Astrocyte (in vitro differentiated cells and primary cell): Measurements from ENCODE around the gene ZNF43. TPM values are rescaled to one million over a fixed set of nuclear protein-coding genes. Genes with fewer than 3 reads are reported as not detected.
"Not testable (repeated sequence)": the region's sequence is repeated elsewhere in the genome, so short reads cannot be mapped to it uniquely, and the experiment has no call there.

Experiments used
- DNase-seq: peaks from one replicate; pipeline ENCODE4 v3.0.0-alpha.2; 2010; ENCODE audit warnings: low read depth
- FAIRE-seq: peaks from 2 replicates; lab custom pipeline; 2011; peaks lifted over from hg19 to GRCh38; lab: Jason Lieb, UNC
- H2AFZ ChIP-seq: 2 replicates; pipeline ENCODE4 v1.6.0; 2012; ENCODE audit warnings: low read depth, low read length, inconsistent platforms
- H3K27ac ChIP-seq: 2 replicates; pipeline ENCODE4 v1.5.1; 2011; ENCODE audit warnings: low read depth, low read length, inconsistent platforms
- H3K27me3 ChIP-seq: 2 replicates; pipeline ENCODE4 v1.6.0; 2011; ENCODE audit warnings: low read length, inconsistent platforms; ENCODE audit not compliant: insufficient read depth
- H3K36me3 ChIP-seq: 2 replicates; pipeline ENCODE4 v1.5.1; 2011; ENCODE audit warnings: low read length, inconsistent platforms; ENCODE audit not compliant: insufficient read depth
- H3K4me1 ChIP-seq: 2 replicates; pipeline ENCODE4 v1.5.1; 2011; ENCODE audit warnings: low read length, inconsistent platforms; ENCODE audit not compliant: insufficient read depth
- H3K4me2 ChIP-seq: 2 replicates; pipeline ENCODE4 v1.6.0; 2012; ENCODE audit warnings: low read length, inconsistent platforms
- H3K4me3 ChIP-seq: 2 replicates; pipeline ENCODE4 v1.5.1; 2011; ENCODE audit warnings: low read depth, mild to moderate bottlenecking, low read length, inconsistent platforms; ENCODE audit not compliant: insufficient read depth
- H3K79me2 ChIP-seq: 2 replicates; pipeline ENCODE4 v1.6.0; 2012; ENCODE audit warnings: mild to moderate bottlenecking, low read length, inconsistent platforms; ENCODE audit not compliant: insufficient read depth
- H3K9ac ChIP-seq: 2 replicates; pipeline ENCODE4 v1.6.0; 2012; ENCODE audit warnings: mild to moderate bottlenecking, low read length, inconsistent platforms
- H3K9me3 ChIP-seq: 2 replicates; pipeline ENCODE4 v1.5.1; 2012; ENCODE audit warnings: low read depth, mild to moderate bottlenecking, low read length, inconsistent platforms; ENCODE audit not compliant: insufficient read depth
- H4K20me1 ChIP-seq: 2 replicates; pipeline ENCODE4 v1.6.0; 2012; ENCODE audit warnings: low read length, inconsistent platforms; ENCODE audit not compliant: insufficient read depth
- H3K27ac Mint-ChIP-seq: one replicate; pipeline ENCODE4 v1.8.0; 2021; ENCODE audit warnings: mild to moderate bottlenecking, mixed read lengths; ENCODE audit not compliant: unreplicated experiment
- H3K27me3 Mint-ChIP-seq: one replicate; pipeline ENCODE4 v1.8.0; 2021; ENCODE audit warnings: low read depth, mixed read lengths; ENCODE audit not compliant: unreplicated experiment
- H3K36me3 Mint-ChIP-seq: one replicate; pipeline ENCODE4 v1.8.0; 2021; ENCODE audit warnings: low read depth, mixed read lengths; ENCODE audit not compliant: unreplicated experiment
- H3K4me1 Mint-ChIP-seq: one replicate; pipeline ENCODE4 v1.8.0; 2021; ENCODE audit warnings: low read depth, mixed read lengths; ENCODE audit not compliant: unreplicated experiment
- H3K4me3 Mint-ChIP-seq: one replicate; pipeline ENCODE4 v1.8.0; 2021; ENCODE audit warnings: mild to moderate bottlenecking, moderate library complexity, mixed read lengths; ENCODE audit not compliant: unreplicated experiment
- H3K9me3 Mint-ChIP-seq: one replicate; pipeline ENCODE4 v1.8.0; 2021; ENCODE audit warnings: mild to moderate bottlenecking, mixed read lengths; ENCODE audit not compliant: unreplicated experiment
- CTCF ChIP-seq: IDR thresholded peaks from 2 replicates; pipeline ENCODE4 v1.5.1; 2011; ENCODE audit warnings: low read depth, mild to moderate bottlenecking, inconsistent platforms, low read length, moderate library complexity; ENCODE audit not compliant: insufficient read depth
- EZH2 ChIP-seq: IDR thresholded peaks from 2 replicates; pipeline ENCODE4 v1.6.1; 2012; ENCODE audit warnings: mild to moderate bottlenecking, low read length, inconsistent platforms; ENCODE audit not compliant: insufficient read depth
- total RNA-seq: library from RNA; stranded (reverse); gene quantifications from 2 replicates; pipeline ENCODE4 v1.2.1, GENCODE V29; 2021

ZNF43 gene
- total RNA-seq, 1 donor from 2014 or later: 15.3 TPM

DNA sequence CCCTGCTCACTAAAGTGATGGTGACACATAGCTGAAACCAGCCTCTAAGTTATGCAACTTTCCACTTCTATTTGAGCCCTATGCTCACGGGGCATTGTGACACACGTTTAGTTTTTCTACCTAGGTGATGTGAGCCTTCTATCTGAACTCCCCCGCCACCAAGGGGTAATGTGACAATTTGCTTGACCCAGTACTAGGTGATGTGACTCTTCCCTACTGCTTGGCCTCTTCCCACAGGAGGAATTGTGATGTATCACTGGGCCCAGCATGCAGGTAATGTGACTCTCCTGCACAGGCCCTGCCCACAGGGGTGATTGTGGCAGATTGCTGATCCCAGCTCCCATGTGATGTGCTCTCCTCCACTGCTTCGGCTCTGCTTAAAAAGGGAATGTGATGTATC lies 42.7 kb upstream of the ZNF43 start:
- no peak overlapping the region for H3K4me3 Mint-ChIP-seq
- Histone ChIP-seq H3K27ac (no peak overlapping the region), H3K79me2 (no peaks in the 10 kb centered on the region), H3K9ac (no peak overlapping the region), H3K4me3 (no peak overlapping the region), H3K4me2 (no peak overlapping the region), H4K20me1 (no peaks in the 10 kb centered on the region), H3K36me3 (no peaks in the 10 kb centered on the region), H3K27me3 (no peaks in the 10 kb centered on the region), H3K9me3 (peaks cover 7% of the 10 kb centered on the region), H2AFZ (no peak overlapping the region), H3K4me1 (no peaks in the 10 kb centered on the region)
- H3K36me3 Mint-ChIP-seq: no peaks in the 10 kb centered on the region
- H3K27ac Mint-ChIP-seq: no peak overlapping the region
- H3K4me1 Mint-ChIP-seq: no peaks in the 10 kb centered on the region
- no peaks in the 10 kb centered on the region for H3K27me3 Mint-ChIP-seq
- FAIRE-seq: no peak
- H3K9me3 Mint-ChIP-seq: peaks cover 3% of the 10 kb centered on the region
- no peak for DNase-seq
- TF ChIP-seq CTCF: no peak
- no peak for TF ChIP-seq EZH2

DNA sequence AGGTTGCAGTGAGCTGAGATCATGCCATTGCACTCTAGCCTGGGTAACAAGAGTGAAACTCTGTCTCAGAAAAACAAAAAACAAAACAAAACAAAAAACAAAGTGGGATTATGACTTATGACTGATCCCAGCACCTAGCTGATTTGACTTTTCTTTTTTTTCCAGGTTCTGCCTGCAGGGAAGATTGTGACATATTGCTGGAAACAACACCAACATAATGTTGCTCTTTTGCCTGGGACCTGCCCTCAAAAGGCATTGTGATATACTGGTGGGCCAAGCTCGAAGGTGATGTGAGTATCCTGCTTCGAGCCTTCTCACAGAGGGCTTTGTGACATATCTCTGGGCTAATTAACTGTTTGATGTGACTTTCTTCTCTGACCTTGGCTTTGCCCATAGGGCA lies 42.0 kb upstream of the ZNF43 start:
- Mint-ChIP-seq H3K36me3 (no peaks in the 10 kb centered on the region), H3K27me3 (no peaks in the 10 kb centered on the region), H3K9me3 (peaks cover 3% of the 10 kb centered on the region), H3K27ac (no peak overlapping the region), H3K4me3 (no peak overlapping the region), H3K4me1 (no peaks in the 10 kb centered on the region)
- H3K9me3 ChIP-seq: peaks cover 7% of the 10 kb centered on the region
- FAIRE-seq (no peak), DNase-seq (no peak)
- no peak overlapping the region for H3K9ac ChIP-seq
- no peaks in the 10 kb centered on the region for H3K79me2 ChIP-seq
- no peaks in the 10 kb centered on the region for H3K4me1 ChIP-seq
- H3K27ac ChIP-seq: no peak overlapping the region
- TF ChIP-seq CTCF (no peak), EZH2 (no peak)
- H3K4me2 ChIP-seq: no peak overlapping the region
- H2AFZ ChIP-seq: no peak overlapping the region
- no peak overlapping the region for H3K4me3 ChIP-seq
- H3K27me3 ChIP-seq: no peaks in the 10 kb centered on the region
- no peaks in the 10 kb centered on the region for H4K20me1 ChIP-seq
- no peaks in the 10 kb centered on the region for H3K36me3 ChIP-seq

DNA sequence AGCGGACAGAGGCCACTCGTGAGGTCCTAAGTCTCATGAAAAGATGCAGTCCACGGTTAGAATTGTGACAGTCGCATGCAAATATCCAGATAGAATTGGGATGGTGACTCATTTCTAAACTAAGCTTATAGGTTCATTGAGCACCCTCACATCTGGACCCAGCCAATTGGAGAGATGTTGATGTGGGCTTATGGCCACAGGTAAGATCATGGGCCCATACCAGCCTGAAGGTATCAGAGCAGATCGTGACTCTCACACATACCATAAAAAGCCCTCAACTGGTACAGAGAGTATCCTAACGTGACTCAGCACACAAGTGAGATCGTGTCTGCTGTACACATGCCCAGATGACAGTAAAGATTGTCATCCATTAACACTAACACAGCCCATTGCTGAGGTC lies 40.6 kb upstream of the ZNF43 start:
- H3K27ac ChIP-seq, H3K27me3 ChIP-seq, H3K9me3 Mint-ChIP-seq, H3K4me3 Mint-ChIP-seq, H3K27me3 Mint-ChIP-seq, H3K4me1 Mint-ChIP-seq, H3K79me2 ChIP-seq, H3K36me3 ChIP-seq, H3K4me2 ChIP-seq, H3K9me3 ChIP-seq, H2AFZ ChIP-seq, H3K4me3 ChIP-seq, FAIRE-seq, DNase-seq, H3K36me3 Mint-ChIP-seq, H3K4me1 ChIP-seq, H3K9ac ChIP-seq, H3K27ac Mint-ChIP-seq, H4K20me1 ChIP-seq: not testable (repeated sequence)
